HG03469 (cell line): ENCODE results near the gene SMCHD1.
"Not testable (repeated sequence)": the region's sequence is repeated elsewhere in the genome, so short reads cannot be mapped to it uniquely, and the experiment has no call there.

ENCODE experiments used
- ATAC-seq: cut with Tn5 transposase; IDR thresholded peaks from one replicate; pipeline ENCODE4 v1.9.1; 2021; ENCODE audit warnings: mild to moderate bottlenecking, moderate library complexity, moderate number of reproducible peaks; ENCODE audit not compliant: unreplicated experiment

The SMCHD1 gene

GRCh38 chr18:2715990-2716389, 60.5 kb downstream of the SMCHD1 start:
- ATAC-seq = no peak

- no peak for ATAC-seq
Observed at GRCh38 chr18:2716394-2717326, 61.1 kb downstream of the SMCHD1 start.

- no peak for ATAC-seq
Observed at GRCh38 chr18:2717407-2717806, 61.9 kb downstream of the SMCHD1 start.

- no peak for ATAC-seq
Observed at GRCh38 chr18:2719040-2719439, 63.5 kb downstream of the SMCHD1 start.

- ATAC-seq = no peak
Observed at GRCh38 chr18:2723207-2723606, 67.7 kb downstream of the SMCHD1 start.

GRCh38 chr18:2729757-2730156, 74.2 kb downstream of the SMCHD1 start:
- ATAC-seq = no peak

- ATAC-seq = no peak
Observed at GRCh38 chr18:2736823-2737222, 81.3 kb downstream of the SMCHD1 start.

- ATAC-seq = not testable (repeated sequence)
Observed at GRCh38 chr18:2740082-2740481, 84.6 kb downstream of the SMCHD1 start.

- no peak for ATAC-seq
Observed at GRCh38 chr18:2746274-2746673, 90.7 kb downstream of the SMCHD1 start.

GRCh38 chr18:2758309-2758708, 102.8 kb downstream of the SMCHD1 start:
- ATAC-seq = no peak

- no peak for ATAC-seq
Observed at GRCh38 chr18:2774669-2775068, 119.1 kb downstream of the SMCHD1 start.

- ATAC-seq = no peak
Observed at GRCh38 chr18:2776601-2777000, 121.1 kb downstream of the SMCHD1 start.

- ATAC-seq = no peak
Observed at GRCh38 chr18:2777241-2777640, 121.7 kb downstream of the SMCHD1 start.

GRCh38 chr18:2780750-2781149, 125.2 kb downstream of the SMCHD1 start:
- no peak for ATAC-seq

- no peak for ATAC-seq
Observed at GRCh38 chr18:2787225-2787624, 131.7 kb downstream of the SMCHD1 start.

GRCh38 chr18:2792395-2792794, 136.9 kb downstream of the SMCHD1 start:
- no peak for ATAC-seq

GRCh38 chr18:2794159-2794558, 138.6 kb downstream of the SMCHD1 start:
- no peak for ATAC-seq

- ATAC-seq = no peak
Observed at GRCh38 chr18:2797951-2798350, 142.4 kb downstream of the SMCHD1 start.

GRCh38 chr18:2799369-2799768, 143.8 kb downstream of the SMCHD1 start:
- no peak for ATAC-seq

GRCh38 chr18:2805970-2806943, 150.7 kb downstream of the SMCHD1 start:
- ATAC-seq = no peak

GRCh38 chr18:2808640-2809039, 153.1 kb downstream of the SMCHD1 start:
- ATAC-seq = not testable (repeated sequence)
